ENCODE measurements around the gene LHFPL6.
A peak's percentile ranks its signal among the peaks of the same experiment; 100 is the strongest.

LHFPL6 gene

DNA sequence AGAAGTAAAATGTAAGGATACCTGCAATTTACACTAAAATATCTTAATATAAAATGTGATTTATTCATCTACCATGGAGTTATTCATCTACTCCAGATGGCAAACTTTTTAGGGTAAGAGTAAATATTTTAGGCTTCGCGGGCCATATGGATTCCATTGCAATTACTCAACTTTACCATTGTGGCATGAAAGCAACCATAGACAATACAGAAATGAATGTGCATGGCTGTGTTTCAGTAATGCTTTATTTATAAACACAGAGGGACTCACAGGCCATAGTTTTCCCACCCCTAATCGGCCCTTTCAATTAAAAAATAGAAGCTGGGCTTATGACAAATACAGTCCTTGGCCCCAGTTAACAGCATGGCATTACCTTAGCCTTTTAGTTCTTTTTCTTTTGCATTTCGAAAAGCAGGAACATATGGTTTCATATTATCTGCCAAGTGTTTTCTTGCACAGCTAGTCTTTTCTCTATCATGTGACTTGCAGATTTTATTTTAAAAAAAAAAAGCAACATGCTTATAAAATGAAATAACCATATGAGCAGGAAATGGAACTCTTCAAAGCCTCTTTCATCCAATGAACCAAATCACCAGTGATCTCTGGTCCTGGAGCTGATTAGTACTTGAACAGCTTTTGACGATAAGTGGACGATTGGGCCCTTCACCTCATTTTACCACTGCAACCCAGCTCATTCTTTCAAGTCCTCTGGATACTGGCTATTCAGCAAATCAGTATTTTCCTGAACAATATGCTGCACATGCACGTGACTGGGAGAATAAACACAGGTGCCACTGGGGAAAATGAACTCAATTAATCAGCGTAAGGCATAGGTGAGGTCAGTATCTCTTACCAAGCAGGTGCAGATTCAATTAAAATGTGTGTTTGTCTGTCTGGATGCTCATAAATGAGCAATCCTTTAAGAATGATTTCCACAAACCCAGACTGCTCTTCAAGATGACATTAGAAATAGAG is 63.9 kb downstream of the LHFPL6 start:
- no peak overlapping the region for H3K27ac ChIP-seq (ENCODE audit: poor library complexity, severe bottlenecking)
- H3K9me3 ChIP-seq (ENCODE audit: severe bottlenecking), result no peaks in the 10 kb centered on the region
- no peak for TF ChIP-seq CTCF (IDR thresholded peaks at IDR 0.05; ENCODE audit: poor library complexity, severe bottlenecking)
- H3K4me1 ChIP-seq (ENCODE audit: insufficient read depth, poor library complexity, severe bottlenecking), result peaks cover 7% of the 10 kb centered on the region
- H3K4me3 ChIP-seq (ENCODE audit: severe bottlenecking), result no peak overlapping the region
- H3K36me3 ChIP-seq (ENCODE audit: low read depth), result no peaks in the 10 kb centered on the region
- no peak for DNase-seq (ENCODE audit: low spot score)
- no peaks in the 10 kb centered on the region for H3K27me3 ChIP-seq (ENCODE audit: insufficient read depth, poor library complexity, severe bottlenecking)
- ATAC-seq (ENCODE audit: low read depth), result no peak

DNA sequence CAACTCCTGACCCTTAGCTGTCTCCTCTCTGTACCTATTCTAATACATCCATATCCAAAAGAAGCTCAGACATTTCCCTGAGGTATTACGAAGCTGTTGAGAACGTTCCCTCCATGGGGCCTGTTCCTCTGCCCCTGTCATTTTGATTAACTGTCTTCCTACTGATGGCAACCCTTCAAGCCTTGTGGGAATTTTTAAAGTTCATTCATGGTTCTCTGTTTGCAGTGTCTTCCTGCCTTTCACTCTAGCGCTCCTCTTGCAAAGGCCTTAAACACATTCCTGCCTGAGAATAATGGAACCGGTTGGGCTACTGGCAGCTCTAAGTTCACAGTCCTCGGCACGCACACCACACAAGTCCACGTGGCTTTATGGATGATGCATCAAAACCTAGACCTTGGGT is 66.1 kb downstream of the LHFPL6 start:
- Histone ChIP-seq H3K27me3 (ENCODE audit: insufficient read depth, poor library complexity, severe bottlenecking) (no peaks in the 10 kb centered on the region), H3K9me3 (ENCODE audit: severe bottlenecking) (no peaks in the 10 kb centered on the region), H3K4me1 (ENCODE audit: insufficient read depth, poor library complexity, severe bottlenecking) (peaks cover 10% of the 10 kb centered on the region), H3K4me3 (ENCODE audit: severe bottlenecking) (no peak overlapping the region), H3K36me3 (ENCODE audit: low read depth) (no peaks in the 10 kb centered on the region), H3K27ac (ENCODE audit: poor library complexity, severe bottlenecking) (no peak overlapping the region)
- TF ChIP-seq CTCF (IDR thresholded peaks at IDR 0.05; ENCODE audit: poor library complexity, severe bottlenecking), result no peak
- DNase-seq (ENCODE audit: low spot score) (no peak), ATAC-seq (ENCODE audit: low read depth) (no peak)

DNA sequence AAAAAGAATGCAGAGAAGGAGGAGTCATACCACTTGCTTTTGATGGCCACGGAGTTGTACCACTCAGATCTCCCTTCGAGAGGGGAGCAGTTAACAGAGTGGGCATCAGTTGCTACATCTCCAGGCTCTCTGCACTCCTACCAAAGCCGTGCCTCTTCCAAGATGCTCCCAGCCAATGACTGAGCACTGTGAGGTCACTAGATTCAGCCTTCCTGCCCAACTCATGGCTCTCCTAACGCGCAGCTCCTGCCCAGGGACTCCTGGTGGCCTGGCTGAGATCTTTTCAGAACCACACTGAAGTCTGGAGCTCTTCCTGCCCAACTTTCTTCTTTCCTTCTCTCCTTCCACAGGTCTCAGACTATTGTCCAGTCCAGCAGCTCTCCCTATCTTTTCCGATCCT is 66.7 kb downstream of the LHFPL6 start:
- DNase-seq (ENCODE audit: low spot score) (no peak), ATAC-seq (ENCODE audit: low read depth) (no peak)
- Histone ChIP-seq H3K27me3 (ENCODE audit: insufficient read depth, poor library complexity, severe bottlenecking) (no peaks in the 10 kb centered on the region), H3K4me1 (ENCODE audit: insufficient read depth, poor library complexity, severe bottlenecking) (peaks cover 16% of the 10 kb centered on the region), H3K9me3 (ENCODE audit: severe bottlenecking) (no peaks in the 10 kb centered on the region), H3K36me3 (ENCODE audit: low read depth) (no peaks in the 10 kb centered on the region), H3K4me3 (ENCODE audit: severe bottlenecking) (no peak overlapping the region), H3K27ac (ENCODE audit: poor library complexity, severe bottlenecking) (no peak overlapping the region)
- TF ChIP-seq CTCF (IDR thresholded peaks at IDR 0.05; ENCODE audit: poor library complexity, severe bottlenecking), result no peak

DNA sequence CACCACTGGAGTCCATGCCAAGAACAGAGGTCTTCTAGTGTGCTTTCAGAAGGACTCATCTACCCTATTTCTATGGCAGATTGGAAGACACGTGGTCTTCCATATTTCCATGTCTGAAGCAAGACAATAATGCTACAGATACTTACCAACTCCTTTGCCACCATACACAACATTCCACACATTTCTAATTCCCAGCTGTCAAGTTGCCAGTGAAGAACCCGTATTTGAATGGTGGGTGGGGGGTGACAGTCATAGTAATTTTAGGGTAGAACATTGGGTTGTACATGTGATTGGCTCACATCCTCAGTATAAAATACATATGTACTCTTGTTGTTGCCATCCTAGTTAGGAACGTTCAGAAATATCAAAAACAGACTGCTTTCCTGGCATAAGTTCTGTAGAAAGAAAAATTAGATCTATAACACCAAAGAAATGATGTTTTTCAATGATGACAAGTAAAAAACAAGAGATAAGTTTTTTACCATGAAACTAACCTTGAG is 69.3 kb downstream of the LHFPL6 start:
- peaks cover 19% of the 10 kb centered on the region for H3K4me1 ChIP-seq (ENCODE audit: insufficient read depth, poor library complexity, severe bottlenecking)
- no peak overlapping the region for H3K4me3 ChIP-seq (ENCODE audit: severe bottlenecking)
- no peak for TF ChIP-seq CTCF (IDR thresholded peaks at IDR 0.05; ENCODE audit: poor library complexity, severe bottlenecking)
- H3K27ac ChIP-seq (ENCODE audit: poor library complexity, severe bottlenecking), result no peak overlapping the region
- no peaks in the 10 kb centered on the region for H3K27me3 ChIP-seq (ENCODE audit: insufficient read depth, poor library complexity, severe bottlenecking)
- H3K36me3 ChIP-seq (ENCODE audit: low read depth), result no peaks in the 10 kb centered on the region
- no peak for ATAC-seq (ENCODE audit: low read depth)
- no peaks in the 10 kb centered on the region for H3K9me3 ChIP-seq (ENCODE audit: severe bottlenecking)
- no peak for DNase-seq (ENCODE audit: low spot score)

DNA sequence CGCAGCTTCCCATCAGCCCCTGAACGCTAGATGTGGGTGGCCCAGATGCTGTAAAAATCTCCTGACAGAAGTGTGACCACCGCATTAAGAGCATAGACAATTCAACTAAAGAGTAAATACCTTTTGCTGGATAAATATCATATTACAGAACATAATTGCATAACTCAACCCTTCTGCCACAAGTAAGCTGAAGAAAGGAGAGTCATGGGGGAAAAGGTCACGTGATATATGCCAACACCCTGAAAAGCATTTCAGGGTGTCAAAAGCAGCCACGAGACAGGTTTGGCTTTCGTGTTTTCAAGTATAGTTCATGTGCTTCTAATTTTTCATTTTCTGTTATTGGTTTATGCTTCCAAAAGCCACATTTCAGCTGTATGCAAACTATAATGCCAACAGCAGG is 71.3 kb downstream of the LHFPL6 start:
- no peak for DNase-seq (ENCODE audit: low spot score)
- peak overlapping the region; percentile 31 for H3K27ac ChIP-seq (ENCODE audit: poor library complexity, severe bottlenecking)
- no peak for ATAC-seq (ENCODE audit: low read depth)

More for the DNA sequence above, 71.3 kb downstream of the LHFPL6 start:
- Histone ChIP-seq H3K4me1 (ENCODE audit: insufficient read depth, poor library complexity, severe bottlenecking) (peaks cover 30% of the 10 kb centered on the region), H3K36me3 (ENCODE audit: low read depth) (no peaks in the 10 kb centered on the region), H3K27me3 (ENCODE audit: insufficient read depth, poor library complexity, severe bottlenecking) (no peaks in the 10 kb centered on the region), H3K4me3 (ENCODE audit: severe bottlenecking) (no peak overlapping the region), H3K9me3 (ENCODE audit: severe bottlenecking) (no peaks in the 10 kb centered on the region)
- TF ChIP-seq CTCF (IDR thresholded peaks at IDR 0.05; ENCODE audit: poor library complexity, severe bottlenecking), result no peak
